Measurements from ENCODE around the gene ACAD9. TPM values are rescaled to one million over a fixed set of nuclear protein-coding genes. Genes with fewer than 3 reads are reported as not detected.
"Not testable (repeated sequence)": the region's sequence is repeated elsewhere in the genome, so short reads cannot be mapped to it uniquely, and the experiment has no call there.

Gene ACAD9
- polyA plus RNA-seq, 3 donors: 21.9 to 27.7 (median 25.6) TPM

DNA sequence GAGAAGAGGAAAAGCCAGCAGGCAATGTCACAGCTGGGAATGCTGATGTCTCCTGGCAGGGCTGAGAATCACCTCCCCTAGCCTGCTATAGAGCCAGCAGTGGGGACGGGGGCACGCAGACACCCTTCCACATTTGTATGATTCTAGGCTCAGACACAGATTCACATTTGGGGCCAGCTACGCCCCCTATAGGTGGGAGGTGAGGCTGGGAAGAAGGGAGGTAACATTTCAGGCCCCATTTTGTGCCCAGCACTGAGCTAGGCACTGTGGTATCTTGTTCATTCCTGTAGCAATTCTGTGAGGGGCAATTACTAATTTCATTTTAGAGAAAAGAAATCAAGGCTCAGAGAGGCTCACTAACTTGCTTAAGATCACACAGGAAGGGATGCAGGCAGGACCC lies 15.9 kb upstream of the ACAD9 start:
- Histone ChIP-seq H2AFZ (ENCODE audit: insufficient read depth, low read depth, low read length, poor library complexity, severe bottlenecking) (peak overlapping the region; percentile 73), H3K9ac (ENCODE audit: insufficient read depth, low read length, poor library complexity, severe bottlenecking) (no peak overlapping the region), H3K4me3 (replicated peaks in 1 of 3; ENCODE audit: low read depth in 2 of 3, low read length in 3 of 3) (no peak overlapping the region), H3K9me3 (replicated peaks in 1 of 2; ENCODE audit: control insufficient read depth in 1 of 2, insufficient read depth in 1 of 2, low read length in 2 of 2) (peaks cover 27 to 34% of the 10 kb centered on the region in 2 donors), H3K4me2 (replicated peaks; ENCODE audit: extremely low read depth, low read length, poor library complexity, severe bottlenecking) (no peak overlapping the region), H3K36me3 (replicated peaks in 1 of 2; ENCODE audit: control insufficient read depth in 1 of 2, insufficient read depth in 2 of 2, low read length in 2 of 2) (peaks cover 0 to 18% of the 10 kb centered on the region in 2 donors), H4K20me1 (ENCODE audit: insufficient read depth, low read length) (no peaks in the 10 kb centered on the region), H3K4me1 (ENCODE audit: control insufficient read depth in 1 of 2, insufficient read depth in 2 of 2, low read length in 2 of 2) (peaks cover 33 to 38% of the 10 kb centered on the region in 2 donors), H3K79me2 (ENCODE audit: insufficient read depth, low read length) (no peaks in the 10 kb centered on the region), H3K27me3 (ENCODE audit: control insufficient read depth in 2 of 2, insufficient read depth in 2 of 2, low read length in 2 of 2) (no peaks in the 10 kb centered on the region), H3K27ac (ENCODE audit: low read depth in 1 of 2, low read length in 2 of 2) (no peak overlapping the region)
- peaks cover 3 to 23% of the 10 kb centered on the region in 2 donors for H3K36me3 Mint-ChIP-seq
- H3K27me3 Mint-ChIP-seq (ENCODE audit: low read depth in 3 of 3): peaks cover 0 to 3% (median 0%) of the 10 kb centered on the region in 3 donors
- no peak overlapping the region for H3K27ac Mint-ChIP-seq
- peaks cover 30 to 39% (median 32%) of the 10 kb centered on the region in 7 donors for H3K9me3 Mint-ChIP-seq
- peak overlapping the region in 1 of 2 donors; percentile 30 for H3K4me3 Mint-ChIP-seq
- intact Hi-C loops (cut with micrococcal nuclease): no loop called here
- WGBS (ENCODE audit: insufficient coverage): no CpG with 5 or more reads among the region's 3 CpGs
- DNase-seq: no peak
- peaks cover 41% of the 10 kb centered on the region for H3K4me1 Mint-ChIP-seq
- TF ChIP-seq CTCF (IDR thresholded peaks at IDR 0.05): peak; percentile 29

DNA sequence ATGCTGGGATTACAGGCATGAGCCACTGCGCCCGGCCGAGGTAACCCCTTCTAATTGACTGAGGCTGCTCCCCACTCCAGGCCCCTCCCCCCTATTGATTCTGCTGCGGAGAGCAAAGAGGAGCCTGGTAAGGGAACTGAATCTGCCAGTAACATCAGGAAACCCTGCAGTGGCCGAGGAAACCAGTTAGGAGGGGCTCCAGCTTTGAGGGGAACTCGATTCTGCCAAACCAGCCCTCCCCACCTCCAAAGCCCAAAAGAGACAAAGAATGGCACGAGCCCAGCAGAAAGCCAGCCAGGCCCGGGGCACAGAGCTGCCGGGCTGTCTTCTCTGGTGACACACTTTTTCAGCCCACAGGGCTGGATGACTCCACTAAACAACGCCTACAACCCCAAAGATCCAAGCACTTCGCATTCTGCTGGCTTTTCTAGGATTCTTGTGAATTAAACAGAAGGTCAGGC lies 15.0 kb upstream of the ACAD9 start:
- Histone ChIP-seq H3K36me3 (replicated peaks in 1 of 2; ENCODE audit: control insufficient read depth in 1 of 2, insufficient read depth in 2 of 2, low read length in 2 of 2) (peaks cover 0 to 18% of the 10 kb centered on the region in 2 donors), H3K9ac (ENCODE audit: insufficient read depth, low read length, poor library complexity, severe bottlenecking) (peak overlapping the region; percentile 19), H2AFZ (ENCODE audit: insufficient read depth, low read depth, low read length, poor library complexity, severe bottlenecking) (peak overlapping the region; percentile 73), H3K27me3 (ENCODE audit: control insufficient read depth in 2 of 2, insufficient read depth in 2 of 2, low read length in 2 of 2) (no peaks in the 10 kb centered on the region), H3K4me3 (replicated peaks in 1 of 3; ENCODE audit: low read depth in 2 of 3, low read length in 3 of 3) (peak overlapping the region in 1 of 3 experiments; percentile 58), H4K20me1 (ENCODE audit: insufficient read depth, low read length) (no peaks in the 10 kb centered on the region), H3K4me2 (replicated peaks; ENCODE audit: extremely low read depth, low read length, poor library complexity, severe bottlenecking) (peak overlapping the region; percentile 60), H3K27ac (ENCODE audit: low read depth in 1 of 2, low read length in 2 of 2) (peak overlapping the region in 1 of 2 donors; percentile 72), H3K79me2 (ENCODE audit: insufficient read depth, low read length) (no peaks in the 10 kb centered on the region), H3K4me1 (ENCODE audit: control insufficient read depth in 1 of 2, insufficient read depth in 2 of 2, low read length in 2 of 2) (peaks cover 33 to 34% of the 10 kb centered on the region in 2 donors), H3K9me3 (replicated peaks in 1 of 2; ENCODE audit: control insufficient read depth in 1 of 2, insufficient read depth in 1 of 2, low read length in 2 of 2) (peaks cover 19 to 26% of the 10 kb centered on the region in 2 donors)
- Mint-ChIP-seq H3K4me3 (peak overlapping the region; percentile 63 to 84), H3K27me3 (ENCODE audit: low read depth in 3 of 3) (peaks cover 0 to 3% (median 0%) of the 10 kb centered on the region in 3 donors), H3K27ac (peak overlapping the region; percentile 37 to 88 (median 77)), H3K9me3 (peaks cover 22 to 31% (median 24%) of the 10 kb centered on the region in 7 donors), H3K4me1 (peaks cover 41% of the 10 kb centered on the region), H3K36me3 (peaks cover 0 to 16% of the 10 kb centered on the region in 2 donors)
- DNase-seq: peak in 1 of 3 donors; percentile 11
- 0% methylated on average over 7 of the region's 11 CpGs for WGBS (ENCODE audit: insufficient coverage)
- intact Hi-C loops (cut with micrococcal nuclease): loop anchor here in 1 of 2 donors (2.0 kb wide), 1 partner anchor 28 kb away; no protein-coding TSS in a partner anchor
- TF ChIP-seq CTCF (IDR thresholded peaks at IDR 0.05): no peak

DNA sequence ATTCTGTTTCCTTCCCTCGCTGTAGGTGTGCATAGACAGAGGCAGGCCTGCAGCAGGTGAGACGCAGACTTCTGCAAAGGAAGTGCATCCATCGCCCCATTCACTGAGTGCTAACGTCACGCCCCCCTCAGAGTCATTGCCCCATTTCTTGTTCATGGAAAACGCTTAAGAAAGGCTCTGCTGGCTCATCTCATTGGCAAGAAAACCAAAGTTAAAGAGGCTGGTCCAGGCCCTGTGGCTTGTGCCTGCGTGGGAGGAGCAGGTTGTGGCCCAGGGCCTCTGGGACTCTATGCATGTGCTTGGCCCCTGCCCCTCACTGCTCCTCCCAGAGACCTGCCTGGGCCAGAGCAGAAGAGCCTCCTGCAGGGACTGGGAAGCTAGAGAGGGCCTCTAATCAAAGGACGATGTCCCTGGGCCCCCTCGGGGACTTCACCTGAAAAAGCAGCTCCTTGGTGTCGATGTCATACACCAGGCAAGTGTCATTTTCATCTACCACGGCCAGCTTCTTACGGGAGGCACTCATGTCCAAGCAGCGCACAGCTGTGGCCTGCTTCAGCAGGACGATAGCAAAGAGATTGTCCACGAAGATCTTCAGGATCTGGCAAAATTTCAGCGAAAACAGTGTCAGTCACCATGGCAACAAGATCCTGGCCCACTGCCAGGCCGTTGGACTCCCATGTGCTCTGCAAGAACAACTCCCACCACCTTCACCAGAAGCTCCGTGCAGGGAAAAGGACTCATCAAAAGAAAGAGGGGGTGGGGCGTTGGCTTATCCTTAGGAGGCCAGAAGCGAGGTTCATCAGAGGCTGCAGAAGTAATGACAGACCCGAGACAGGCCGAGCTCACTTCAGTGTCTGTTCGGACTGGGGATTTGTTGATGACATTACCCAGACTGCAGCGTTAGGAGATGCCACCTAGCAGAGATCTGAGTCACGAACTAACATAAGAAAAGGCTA lies 14.3 kb upstream of the ACAD9 start:
- Histone ChIP-seq H3K36me3 (replicated peaks in 1 of 2; ENCODE audit: control insufficient read depth in 1 of 2, insufficient read depth in 2 of 2, low read length in 2 of 2) (peaks cover 0 to 16% of the 10 kb centered on the region in 2 donors), H3K4me1 (ENCODE audit: control insufficient read depth in 1 of 2, insufficient read depth in 2 of 2, low read length in 2 of 2) (peaks cover 33 to 34% of the 10 kb centered on the region in 2 donors), H3K9me3 (replicated peaks in 1 of 2; ENCODE audit: control insufficient read depth in 1 of 2, insufficient read depth in 1 of 2, low read length in 2 of 2) (peaks cover 11 to 18% of the 10 kb centered on the region in 2 donors), H3K27ac (ENCODE audit: low read depth in 1 of 2, low read length in 2 of 2) (peak overlapping the region in 1 of 2 donors; percentile 72), H3K4me3 (replicated peaks in 1 of 3; ENCODE audit: low read depth in 2 of 3, low read length in 3 of 3) (peak overlapping the region in 1 of 3 experiments; percentile 58), H2AFZ (ENCODE audit: insufficient read depth, low read depth, low read length, poor library complexity, severe bottlenecking) (peak overlapping the region; percentile 73), H3K4me2 (replicated peaks; ENCODE audit: extremely low read depth, low read length, poor library complexity, severe bottlenecking) (peak overlapping the region; percentile 60)
- Mint-ChIP-seq H3K4me1 (peaks cover 41% of the 10 kb centered on the region), H3K4me3 (peak overlapping the region; percentile 63 to 84), H3K27ac (peak overlapping the region in 5 of 7 donors; percentile 32 to 86 (median 64)), H3K9me3 (peaks cover 14 to 23% (median 16%) of the 10 kb centered on the region in 7 donors)
- not testable (repeated sequence) for H3K27me3 ChIP-seq (ENCODE audit: control insufficient read depth in 2 of 2, insufficient read depth in 2 of 2, low read length in 2 of 2); H4K20me1 ChIP-seq (ENCODE audit: insufficient read depth, low read length); H3K9ac ChIP-seq (ENCODE audit: insufficient read depth, low read length, poor library complexity, severe bottlenecking); H3K27me3 Mint-ChIP-seq (ENCODE audit: low read depth in 3 of 3); H3K36me3 Mint-ChIP-seq; H3K79me2 ChIP-seq (ENCODE audit: insufficient read depth, low read length)
- intact Hi-C loops (cut with micrococcal nuclease): loop anchor here in 1 of 2 donors (2.0 kb wide), 1 partner anchor 28 kb away; no protein-coding TSS in a partner anchor
- WGBS (ENCODE audit: insufficient coverage): 38% methylated on average over 11 of the region's 25 CpGs
- DNase-seq: peak in 1 of 3 donors; percentile 6
